Gastrocnemius medialis (tissue), 4 donors: ENCODE measurements around the gene CNDP1. TPM values are rescaled to one million over a fixed set of nuclear protein-coding genes. Genes with fewer than 3 reads are reported as not detected.

Experiments used
- ATAC-seq, 2 donors: fragments of 150-250 bp; one replicate each; pipeline ENCODE4 v1.9.1; 2016
- DNase-seq, 2 donors: peaks; one replicate each; pipeline ENCODE4 v3.0.0-alpha.2; 2019
- H3K27ac ChIP-seq, 4 donors: fragments of 200-600 bp; sonication (generic); 1 replicate in 1 of 4; 2 replicates in 3 of 4; pipeline ENCODE4 v1.5.1; 2016 to 2018; ENCODE audit warnings: mild to moderate bottlenecking in 2 of 4, moderate library complexity in 1 of 4
- H3K27me3 ChIP-seq, 3 donors: fragments of 200-600 bp; sonication (generic) in 2 of 3; 1 replicate in 1 of 3; 2 replicates in 2 of 3; pipeline versions ENCODE4 v1.5.1 to v1.6.0; 2016 to 2019; ENCODE audit warnings: mild to moderate bottlenecking in 1 of 3, moderate library complexity in 1 of 3
- H3K36me3 ChIP-seq, 2 donors: fragments of 200-600 bp; sonication (generic) in 1 of 2; one replicate each; pipeline ENCODE4 v1.5.1; 2017 to 2018
- H3K4me1 ChIP-seq, 2 donors: fragments of 200-600 bp; sonication (generic) in 1 of 2; one replicate each; pipeline ENCODE4 v1.5.1; 2016 to 2017; ENCODE audit warnings: mild to moderate bottlenecking in 2 of 2
- H3K4me3 ChIP-seq, 4 donors: fragments of 200-600 bp; sonication (generic) in 3 of 4; 1 replicate in 1 of 4; 2 replicates in 3 of 4; pipeline ENCODE4 v1.5.1; 2016 to 2019; ENCODE audit warnings: mild to moderate bottlenecking in 2 of 4
- H3K9me3 ChIP-seq, 3 donors: fragments of 200-600 bp; sonication (generic) in 2 of 3; 1 replicate in 1 of 3; 2 replicates in 2 of 3; pipeline ENCODE4 v1.5.1; 2016 to 2019
- POLR2A ChIP-seq, 2 donors: fragments of 450-650 bp; IDR thresholded peaks; one replicate each; pipeline ENCODE4 v1.6.1; 2017; ENCODE audit warnings: antibody characterized with exemption in 2 of 2, mild to moderate bottlenecking in 2 of 2, moderate library complexity in 2 of 2
- in situ Hi-C, 4 donors: fragments of 200-750 bp; cut with MboI; loops; one replicate each; pipeline versions ENCODE4 v1.15.0 to v1.8.0; 2017; ENCODE audit warnings: low sequenced_read_pairs in 4 of 4
- intact Hi-C: fragments of 100-400 bp; cut with DNase I; formaldehyde crosslinking; loops from one replicate; pipeline ENCODE4 v1.15.1; 2023; ENCODE audit warnings: low total_unique reads
- total RNA-seq, 4 donors: library from RNA; depleted of rRNA; stranded (reverse); fragments of >200 nt; gene quantifications; one replicate each; pipeline versions ENCODE4 v1.1.0 to v1.2.3, GENCODE V29; 2016
- TF ChIP-seq, protein P1 (sequence below), 5 experiments: fragments of 450-650 bp in 3 of 5; fragments of 200-600 bp in 2 of 5; sonication (generic) in 2 of 5; IDR thresholded peaks in 4 of 5; conservative IDR thresholded peaks in 1 of 5; 1 replicate in 4 of 5; 2 replicates in 1 of 5; pipeline ENCODE4 v1.5.1; 2016 to 2019; ENCODE audit warnings: antibody characterized with exemption in 5 of 5, mild to moderate bottlenecking in 3 of 5, moderate library complexity in 3 of 5

Gene CNDP1
- total RNA-seq, 4 donors from 2014 or later: not detected

DNA sequence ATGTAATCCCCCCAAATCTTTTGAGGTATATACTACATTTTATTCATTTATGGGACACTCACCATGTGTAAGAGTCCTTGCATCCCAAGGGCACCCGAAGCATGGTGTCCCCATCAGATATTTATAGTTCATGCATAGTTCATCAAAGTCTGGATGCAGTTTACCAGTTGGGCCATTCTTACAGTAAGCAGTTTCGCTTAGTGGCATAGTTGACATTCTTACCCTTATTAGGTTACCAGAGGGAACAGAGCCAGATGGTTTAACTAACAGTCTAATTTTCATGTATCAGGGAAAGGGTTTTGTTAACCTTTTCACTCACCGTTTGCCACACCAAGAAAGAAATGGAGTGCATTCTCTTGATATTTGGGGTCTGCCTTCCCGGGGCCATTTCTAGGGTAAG lies 70.5 kb downstream of the CNDP1 start:
- no peak overlapping the region for H3K4me3 ChIP-seq
- in situ Hi-C loops: no loop called here
- H3K4me1 ChIP-seq: peaks cover 16 to 18% of the 10 kb centered on the region in 2 donors
- no peak overlapping the region for H3K27ac ChIP-seq
- intact Hi-C loops: no loop called here
- no peaks in the 10 kb centered on the region for H3K9me3 ChIP-seq
- DNase-seq (no peak), ATAC-seq (no peak)
- no peaks in the 10 kb centered on the region for H3K27me3 ChIP-seq
- no peaks in the 10 kb centered on the region for H3K36me3 ChIP-seq
- TF ChIP-seq POLR2A (IDR thresholded peaks at IDR 0.05): no peak
- TF ChIP-seq, protein P1, sequence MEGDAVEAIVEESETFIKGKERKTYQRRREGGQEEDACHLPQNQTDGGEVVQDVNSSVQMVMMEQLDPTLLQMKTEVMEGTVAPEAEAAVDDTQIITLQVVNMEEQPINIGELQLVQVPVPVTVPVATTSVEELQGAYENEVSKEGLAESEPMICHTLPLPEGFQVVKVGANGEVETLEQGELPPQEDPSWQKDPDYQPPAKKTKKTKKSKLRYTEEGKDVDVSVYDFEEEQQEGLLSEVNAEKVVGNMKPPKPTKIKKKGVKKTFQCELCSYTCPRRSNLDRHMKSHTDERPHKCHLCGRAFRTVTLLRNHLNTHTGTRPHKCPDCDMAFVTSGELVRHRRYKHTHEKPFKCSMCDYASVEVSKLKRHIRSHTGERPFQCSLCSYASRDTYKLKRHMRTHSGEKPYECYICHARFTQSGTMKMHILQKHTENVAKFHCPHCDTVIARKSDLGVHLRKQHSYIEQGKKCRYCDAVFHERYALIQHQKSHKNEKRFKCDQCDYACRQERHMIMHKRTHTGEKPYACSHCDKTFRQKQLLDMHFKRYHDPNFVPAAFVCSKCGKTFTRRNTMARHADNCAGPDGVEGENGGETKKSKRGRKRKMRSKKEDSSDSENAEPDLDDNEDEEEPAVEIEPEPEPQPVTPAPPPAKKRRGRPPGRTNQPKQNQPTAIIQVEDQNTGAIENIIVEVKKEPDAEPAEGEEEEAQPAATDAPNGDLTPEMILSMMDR (IDR thresholded peaks at IDR 0.05 in 4 of 5, conservative IDR thresholded peaks at IDR 0.05 in 1 of 5): no peak

DNA sequence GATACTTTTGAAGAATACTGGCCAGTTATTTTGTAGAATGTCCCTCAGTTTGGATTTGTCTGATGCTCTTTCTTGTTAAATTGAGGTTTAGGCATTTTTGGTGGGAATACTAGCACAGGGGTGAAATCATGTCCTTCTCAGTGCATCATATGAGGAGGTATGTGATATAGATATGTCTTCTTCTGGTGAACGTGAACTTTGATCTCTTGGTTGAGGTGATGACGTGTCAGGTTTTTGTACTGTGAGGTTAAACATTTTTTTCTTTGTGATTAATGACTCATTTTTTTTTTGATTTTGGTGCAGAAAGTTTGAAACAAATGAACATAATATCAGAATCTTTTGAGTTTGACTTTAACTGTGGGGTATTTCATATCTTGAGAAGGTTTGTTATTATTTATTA lies 74.4 kb downstream of the CNDP1 start:
- Histone ChIP-seq H3K4me3 (no peak overlapping the region), H3K27ac (no peak overlapping the region), H3K36me3 (no peaks in the 10 kb centered on the region), H3K9me3 (no peaks in the 10 kb centered on the region), H3K27me3 (no peaks in the 10 kb centered on the region), H3K4me1 (peaks cover 8 to 12% of the 10 kb centered on the region in 2 donors)
- in situ Hi-C loops (no loop called here), intact Hi-C loops (no loop called here)
- ATAC-seq: no peak
- TF ChIP-seq POLR2A (IDR thresholded peaks at IDR 0.05): no peak
- TF ChIP-seq, protein P1 (IDR thresholded peaks at IDR 0.05 in 4 of 5, conservative IDR thresholded peaks at IDR 0.05 in 1 of 5): no peak
- DNase-seq: no peak

- intact Hi-C loops (no loop called here), in situ Hi-C loops (no loop called here)
- Histone ChIP-seq H3K4me3 (no peak overlapping the region), H3K27me3 (no peaks in the 10 kb centered on the region), H3K36me3 (no peaks in the 10 kb centered on the region), H3K4me1 (peaks cover 2 to 6% of the 10 kb centered on the region in 2 donors), H3K9me3 (no peaks in the 10 kb centered on the region), H3K27ac (no peak overlapping the region)
- no peak for TF ChIP-seq POLR2A (IDR thresholded peaks at IDR 0.05)
- TF ChIP-seq, protein P1 (IDR thresholded peaks at IDR 0.05 in 4 of 5, conservative IDR thresholded peaks at IDR 0.05 in 1 of 5): no peak
- no peak for DNase-seq
- no peak for ATAC-seq
These were observed 75.2 kb downstream of the CNDP1 start for GRCh38 chr18:74609535-74609934.

DNA sequence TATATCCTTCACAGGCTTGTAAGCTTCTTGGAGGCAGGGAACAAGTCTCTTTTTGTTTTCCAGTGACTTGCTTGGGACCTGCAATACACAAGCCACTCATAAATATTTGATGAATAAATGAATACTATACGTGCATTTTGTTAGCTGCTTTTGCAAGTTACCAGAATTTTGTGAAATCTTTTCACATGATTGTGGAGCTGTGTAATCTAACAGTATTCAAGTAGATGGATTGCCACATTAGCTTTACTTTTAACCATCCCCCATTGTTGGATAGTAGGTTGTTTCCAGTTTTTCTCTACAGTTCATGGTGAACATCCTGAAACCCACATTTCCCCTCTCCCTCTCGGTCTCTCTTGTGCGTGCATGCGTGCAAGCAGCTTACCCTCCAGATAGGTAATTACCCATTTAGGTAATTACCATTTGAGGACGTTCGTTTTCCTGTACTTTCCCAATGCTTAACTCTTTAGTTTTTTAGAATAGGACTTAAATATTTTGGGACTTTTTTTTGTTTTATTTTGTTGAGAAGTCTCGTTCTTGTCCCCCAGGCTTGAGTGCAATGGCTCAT lies 75.8 kb downstream of the CNDP1 start:
- Histone ChIP-seq H3K4me3 (no peak overlapping the region), H3K9me3 (no peaks in the 10 kb centered on the region), H3K27ac (no peak overlapping the region), H3K4me1 (peaks cover 0 to under 1% of the 10 kb centered on the region in 2 donors), H3K36me3 (no peaks in the 10 kb centered on the region), H3K27me3 (no peaks in the 10 kb centered on the region)
- in situ Hi-C loops (no loop called here), intact Hi-C loops (no loop called here)
- no peak for DNase-seq
- TF ChIP-seq POLR2A (IDR thresholded peaks at IDR 0.05): no peak
- TF ChIP-seq, protein P1 (IDR thresholded peaks at IDR 0.05 in 4 of 5, conservative IDR thresholded peaks at IDR 0.05 in 1 of 5): no peak
- no peak for ATAC-seq

- ATAC-seq (no peak), DNase-seq (no peak)
- Histone ChIP-seq H3K27ac (no peak overlapping the region), H3K36me3 (no peaks in the 10 kb centered on the region), H3K4me1 (no peaks in the 10 kb centered on the region), H3K9me3 (no peaks in the 10 kb centered on the region), H3K4me3 (no peak overlapping the region), H3K27me3 (no peaks in the 10 kb centered on the region)
- in situ Hi-C loops: no loop called here
- TF ChIP-seq, protein P1 (IDR thresholded peaks at IDR 0.05 in 4 of 5, conservative IDR thresholded peaks at IDR 0.05 in 1 of 5): no peak
- no peak for TF ChIP-seq POLR2A (IDR thresholded peaks at IDR 0.05)
- intact Hi-C loops: no loop called here
These were observed 76.6 kb downstream of the CNDP1 start for GRCh38 chr18:74610860-74611259.
